SKM-1 (cell line): Measurements from ENCODE around the gene ADGRL2.
"Not testable (repeated sequence)": the region's sequence is repeated elsewhere in the genome, so short reads cannot be mapped to it uniquely, and the experiment has no call there.

Experiments used
- DNase-seq: peaks from one replicate; lab custom pipeline; 2025; ENCODE audit not compliant: unreplicated experiment; lab: John Stamatoyannopoulos, UW

The ADGRL2 gene

GRCh38 chr1:81846630-81847029, 45.9 kb downstream of the ADGRL2 start:
- DNase-seq, result no peak

- DNase-seq, result no peak
These were observed 46.3 kb downstream of the ADGRL2 start for GRCh38 chr1:81847063-81847462.

- no peak for DNase-seq
These were observed 48.3 kb downstream of the ADGRL2 start for GRCh38 chr1:81848880-81849682.

DNA sequence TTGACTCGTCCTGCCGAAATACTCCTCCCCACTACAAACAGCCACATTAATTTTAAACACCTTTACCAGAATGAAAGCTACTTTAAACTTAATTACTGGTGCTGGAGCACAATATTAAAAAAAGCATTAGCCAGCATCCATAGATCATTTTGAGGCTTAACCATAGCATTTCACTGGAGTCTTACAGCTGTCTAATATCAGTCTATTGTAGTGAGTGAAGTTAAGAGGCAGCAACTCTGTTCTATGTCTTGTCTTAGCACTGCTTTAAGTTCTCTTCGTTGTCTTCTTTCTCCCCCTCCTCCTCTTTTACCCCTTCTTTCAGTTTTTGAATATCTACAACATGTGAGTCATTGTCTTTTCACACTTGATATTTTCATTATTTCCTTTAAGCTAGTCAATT, 49.3 kb downstream of the ADGRL2 start:
- DNase-seq, result no peak

GRCh38 chr1:81850495-81850894, 49.8 kb downstream of the ADGRL2 start:
- DNase-seq, result no peak

DNA sequence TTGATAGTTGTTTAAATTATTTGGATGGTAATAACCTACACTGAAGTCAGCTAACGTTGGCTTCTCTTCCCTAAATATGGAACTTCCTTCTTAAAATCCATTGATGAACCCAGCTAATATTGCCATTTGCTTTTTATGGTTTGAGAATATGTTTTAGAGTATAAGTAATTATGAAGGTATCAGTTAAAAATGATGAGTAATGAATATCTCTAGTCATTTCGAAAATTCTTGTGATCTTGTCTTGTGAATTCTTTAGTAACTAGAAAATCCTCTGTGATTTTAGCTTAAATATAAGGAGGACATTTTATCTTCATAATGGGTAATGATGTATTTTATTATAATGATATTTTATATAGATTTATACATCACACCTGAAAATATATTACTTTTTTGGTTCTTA, 50.5 kb downstream of the ADGRL2 start:
- no peak for DNase-seq

DNA sequence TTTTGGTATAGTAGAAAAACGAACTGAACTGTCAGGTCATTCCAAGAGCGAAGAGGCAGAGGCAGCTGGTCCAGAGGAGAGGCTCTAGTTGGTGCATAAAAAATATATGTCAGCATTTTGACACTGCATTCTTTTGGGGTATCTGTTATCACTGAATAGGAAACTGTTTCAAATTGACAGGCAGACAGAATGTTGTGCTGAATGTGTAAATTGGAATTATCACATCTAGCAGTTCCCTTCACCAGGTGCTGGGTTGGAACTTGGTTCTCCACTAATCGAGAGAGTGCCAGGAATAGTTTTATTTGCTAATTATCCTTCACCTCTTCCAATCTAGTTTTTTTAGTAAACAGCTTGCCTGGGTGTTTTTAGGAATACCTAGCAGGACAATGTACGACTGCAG, 52.2 kb downstream of the ADGRL2 start:
- no peak for DNase-seq

GRCh38 chr1:81867235-81867634, 66.5 kb downstream of the ADGRL2 start:
- no peak for DNase-seq

GRCh38 chr1:81869307-81869706, 68.6 kb downstream of the ADGRL2 start:
- DNase-seq, result no peak

GRCh38 chr1:81871091-81871490, 70.4 kb downstream of the ADGRL2 start:
- not testable (repeated sequence) for DNase-seq

DNA sequence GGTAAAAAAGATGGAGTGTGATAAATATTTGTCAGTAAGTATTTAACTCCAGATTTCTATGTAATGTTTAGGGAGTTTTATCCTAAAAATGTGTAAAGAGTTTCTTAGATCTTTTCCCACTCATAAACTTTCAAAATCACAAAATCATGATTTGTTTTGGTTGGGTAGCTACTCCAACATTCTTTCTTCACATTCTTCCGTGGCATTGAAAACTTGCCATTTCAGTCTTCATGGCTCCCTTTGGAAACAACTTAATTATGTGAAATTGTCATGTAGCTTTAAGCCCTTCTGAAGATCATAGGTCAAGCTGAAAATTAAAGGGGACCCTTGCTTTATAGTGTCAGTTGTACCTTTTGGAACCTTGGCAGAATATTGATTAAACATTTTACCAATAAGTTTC, 73.2 kb downstream of the ADGRL2 start:
- no peak for DNase-seq

DNA sequence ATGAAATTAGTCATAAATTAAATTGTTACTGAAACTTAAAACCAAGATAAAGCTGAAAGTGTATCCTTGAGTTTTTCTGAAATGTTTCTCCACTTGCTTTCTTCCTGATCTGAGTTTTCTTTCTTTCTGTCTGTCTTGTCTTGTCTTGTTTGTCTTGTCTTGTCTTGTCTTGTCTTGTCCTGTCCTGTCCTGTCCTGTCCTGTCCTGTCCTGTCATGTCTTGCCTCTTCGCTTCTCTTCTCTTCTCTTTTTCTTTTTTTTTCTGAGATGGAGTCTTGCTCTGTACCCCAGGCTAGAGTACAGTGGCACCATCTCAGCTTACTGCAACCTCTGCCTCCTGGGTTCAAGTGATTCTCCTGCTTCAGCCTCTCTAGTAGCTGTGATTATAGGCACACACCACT, 73.7 kb downstream of the ADGRL2 start:
- DNase-seq, result no peak

DNA sequence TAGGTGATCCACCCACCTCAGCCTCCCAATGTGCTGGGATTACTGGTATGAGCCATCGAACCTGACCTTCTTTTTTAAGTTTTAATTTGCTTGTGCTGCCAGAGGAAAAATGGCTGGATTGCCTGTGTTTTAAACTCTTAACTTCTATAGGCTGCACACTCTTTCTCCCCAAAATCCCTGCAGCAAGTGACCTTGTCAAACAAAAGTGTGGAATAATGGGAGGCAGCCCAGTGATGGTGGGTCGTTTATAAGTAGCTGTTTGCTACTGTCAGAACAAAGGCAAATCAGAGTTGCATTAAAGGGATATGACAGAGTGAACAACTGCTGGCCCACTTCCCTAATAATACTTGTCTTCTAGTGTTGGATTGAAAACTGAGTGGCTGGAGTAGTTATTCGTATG, 74.2 kb downstream of the ADGRL2 start:
- no peak for DNase-seq

DNA sequence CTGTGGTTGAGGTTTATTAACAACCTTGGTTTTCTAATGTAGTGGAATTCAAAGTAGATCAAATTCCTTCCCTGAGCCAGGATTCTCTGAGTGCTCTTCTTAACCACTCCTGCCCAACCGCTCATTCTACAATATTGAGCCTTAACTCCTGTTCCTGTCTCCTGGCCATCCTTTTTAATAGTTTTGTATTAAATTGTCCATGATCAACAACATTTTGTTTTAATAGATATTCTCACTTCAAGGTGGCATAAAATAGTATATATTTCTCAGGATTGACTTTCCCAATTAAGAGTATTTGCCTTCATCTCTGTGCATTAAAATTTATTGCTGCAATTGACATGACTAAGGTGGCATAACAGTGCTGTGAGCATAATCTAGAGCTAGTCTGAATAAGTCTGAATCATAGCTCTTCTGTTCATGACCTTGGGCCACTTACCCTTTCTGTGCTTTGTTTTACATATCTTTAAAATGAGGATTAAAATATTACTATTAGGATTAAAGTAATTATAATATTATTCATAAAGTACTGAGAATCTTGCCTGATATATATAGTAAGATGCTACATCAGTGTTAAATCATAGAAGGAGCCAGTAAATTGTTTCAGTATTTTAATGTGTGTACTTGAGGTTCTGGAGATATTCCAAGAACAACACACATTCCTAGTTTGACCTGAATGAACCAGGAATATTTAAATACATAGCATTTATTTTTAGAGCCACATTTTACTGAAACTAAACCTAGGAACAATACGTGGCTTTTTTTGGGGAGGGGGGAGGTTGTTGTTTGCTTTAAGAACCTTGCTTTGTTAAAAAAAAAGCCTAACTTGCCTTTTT, 76.4 kb downstream of the ADGRL2 start:
- no peak for DNase-seq

GRCh38 chr1:81877940-81878339, 77.2 kb downstream of the ADGRL2 start:
- DNase-seq, result no peak

DNA sequence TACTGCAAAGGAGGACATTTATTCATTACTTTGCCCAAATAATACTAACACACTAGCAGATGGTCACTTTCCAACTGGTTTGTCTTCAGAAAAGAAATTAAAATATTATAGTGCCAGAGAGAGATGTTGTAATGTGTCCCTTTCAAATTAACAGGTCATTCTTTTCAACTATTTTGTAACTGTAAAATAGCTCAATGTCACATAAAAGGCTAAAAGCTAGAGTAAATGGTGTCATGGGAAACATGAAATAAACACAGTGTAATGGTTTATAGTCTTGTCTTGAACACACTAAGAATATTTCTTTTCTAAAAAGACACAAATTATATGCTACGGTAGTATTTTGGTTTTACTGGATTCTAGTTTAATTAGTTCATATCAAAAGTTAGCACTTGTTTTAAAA, 77.8 kb downstream of the ADGRL2 start:
- no peak for DNase-seq

- DNase-seq, result no peak
These were observed 80.0 kb downstream of the ADGRL2 start for GRCh38 chr1:81880781-81881180.

GRCh38 chr1:81885291-81885690, 84.6 kb downstream of the ADGRL2 start:
- no peak for DNase-seq

DNA sequence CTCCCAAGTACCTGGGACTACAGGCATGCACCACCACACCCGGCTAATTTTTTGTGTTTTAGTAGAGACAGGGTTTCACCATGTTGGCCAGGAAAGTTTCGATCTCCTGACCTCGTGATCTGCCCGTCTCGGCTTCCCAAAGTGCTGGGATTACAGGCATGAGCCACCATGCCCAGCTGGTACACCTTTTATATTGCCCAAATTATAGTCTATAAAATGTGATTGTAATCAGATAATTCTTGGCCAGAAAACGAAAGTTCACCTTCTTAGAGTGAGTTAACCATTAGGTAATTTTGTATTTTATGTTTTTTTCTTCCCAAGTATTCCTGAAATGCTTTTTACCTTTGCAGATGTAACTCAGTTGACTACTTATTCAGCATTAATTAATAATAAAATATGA, 85.6 kb downstream of the ADGRL2 start:
- not testable (repeated sequence) for DNase-seq

DNA sequence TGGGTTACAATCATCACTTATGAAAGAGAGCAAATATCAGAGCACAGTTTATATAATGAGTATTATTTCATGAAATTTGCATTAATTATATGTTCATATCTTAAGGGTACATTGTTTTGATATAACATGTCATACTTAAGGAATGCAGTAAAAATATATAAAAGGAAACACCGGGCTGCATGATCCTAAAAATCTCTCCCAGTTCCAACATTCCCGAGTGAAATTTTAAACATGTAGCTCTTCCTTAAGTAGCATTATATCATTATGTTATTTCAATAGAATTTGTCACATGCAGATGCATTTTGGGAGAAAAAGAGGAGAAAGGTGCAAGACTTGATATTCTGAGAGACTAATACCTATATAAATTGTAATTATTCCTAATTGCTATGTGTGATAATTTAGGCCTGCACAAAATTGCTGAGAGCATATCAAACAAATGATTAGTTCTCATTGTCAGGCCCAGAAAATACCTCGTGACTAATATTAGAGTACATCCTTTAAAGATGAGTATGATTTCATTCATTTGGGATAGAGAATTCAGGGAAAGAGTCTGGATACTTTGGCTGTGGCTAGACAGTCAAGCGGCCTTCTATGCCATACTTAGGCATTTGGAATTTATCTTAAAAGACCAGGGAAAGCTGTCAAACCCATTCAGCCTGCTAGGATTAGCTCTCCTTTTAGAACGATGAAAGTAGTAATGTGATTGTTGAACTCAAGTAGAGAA, 86.8 kb downstream of the ADGRL2 start:
- no peak for DNase-seq

GRCh38 chr1:81889166-81889565, 88.4 kb downstream of the ADGRL2 start:
- no peak for DNase-seq

- DNase-seq, result no peak
These were observed 94.1 kb downstream of the ADGRL2 start for GRCh38 chr1:81894867-81895266.
